ENCODE data around the gene CCDC70.

Gene CCDC70

DNA sequence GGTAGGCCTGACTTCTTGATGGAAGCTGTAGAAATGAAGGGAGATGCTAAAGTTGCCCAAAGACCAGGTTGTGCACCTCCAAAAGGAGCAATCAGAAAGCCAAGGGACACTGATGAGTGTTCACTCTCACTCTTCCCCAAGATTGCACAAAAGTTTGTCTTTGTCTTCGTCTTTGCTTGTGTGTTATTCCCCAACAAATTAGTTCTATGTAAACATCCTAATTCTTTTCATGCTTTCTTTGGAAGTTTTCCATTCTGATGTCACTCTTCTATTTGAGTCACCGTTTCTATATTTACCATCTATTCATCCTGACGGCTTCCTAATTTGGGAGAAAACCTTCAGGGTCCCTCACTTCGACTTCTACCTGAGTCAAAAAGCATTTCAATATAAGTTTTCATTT is 13.1 kb upstream of the CCDC70 start (continued):
- TF ChIP-seq, protein P1, sequence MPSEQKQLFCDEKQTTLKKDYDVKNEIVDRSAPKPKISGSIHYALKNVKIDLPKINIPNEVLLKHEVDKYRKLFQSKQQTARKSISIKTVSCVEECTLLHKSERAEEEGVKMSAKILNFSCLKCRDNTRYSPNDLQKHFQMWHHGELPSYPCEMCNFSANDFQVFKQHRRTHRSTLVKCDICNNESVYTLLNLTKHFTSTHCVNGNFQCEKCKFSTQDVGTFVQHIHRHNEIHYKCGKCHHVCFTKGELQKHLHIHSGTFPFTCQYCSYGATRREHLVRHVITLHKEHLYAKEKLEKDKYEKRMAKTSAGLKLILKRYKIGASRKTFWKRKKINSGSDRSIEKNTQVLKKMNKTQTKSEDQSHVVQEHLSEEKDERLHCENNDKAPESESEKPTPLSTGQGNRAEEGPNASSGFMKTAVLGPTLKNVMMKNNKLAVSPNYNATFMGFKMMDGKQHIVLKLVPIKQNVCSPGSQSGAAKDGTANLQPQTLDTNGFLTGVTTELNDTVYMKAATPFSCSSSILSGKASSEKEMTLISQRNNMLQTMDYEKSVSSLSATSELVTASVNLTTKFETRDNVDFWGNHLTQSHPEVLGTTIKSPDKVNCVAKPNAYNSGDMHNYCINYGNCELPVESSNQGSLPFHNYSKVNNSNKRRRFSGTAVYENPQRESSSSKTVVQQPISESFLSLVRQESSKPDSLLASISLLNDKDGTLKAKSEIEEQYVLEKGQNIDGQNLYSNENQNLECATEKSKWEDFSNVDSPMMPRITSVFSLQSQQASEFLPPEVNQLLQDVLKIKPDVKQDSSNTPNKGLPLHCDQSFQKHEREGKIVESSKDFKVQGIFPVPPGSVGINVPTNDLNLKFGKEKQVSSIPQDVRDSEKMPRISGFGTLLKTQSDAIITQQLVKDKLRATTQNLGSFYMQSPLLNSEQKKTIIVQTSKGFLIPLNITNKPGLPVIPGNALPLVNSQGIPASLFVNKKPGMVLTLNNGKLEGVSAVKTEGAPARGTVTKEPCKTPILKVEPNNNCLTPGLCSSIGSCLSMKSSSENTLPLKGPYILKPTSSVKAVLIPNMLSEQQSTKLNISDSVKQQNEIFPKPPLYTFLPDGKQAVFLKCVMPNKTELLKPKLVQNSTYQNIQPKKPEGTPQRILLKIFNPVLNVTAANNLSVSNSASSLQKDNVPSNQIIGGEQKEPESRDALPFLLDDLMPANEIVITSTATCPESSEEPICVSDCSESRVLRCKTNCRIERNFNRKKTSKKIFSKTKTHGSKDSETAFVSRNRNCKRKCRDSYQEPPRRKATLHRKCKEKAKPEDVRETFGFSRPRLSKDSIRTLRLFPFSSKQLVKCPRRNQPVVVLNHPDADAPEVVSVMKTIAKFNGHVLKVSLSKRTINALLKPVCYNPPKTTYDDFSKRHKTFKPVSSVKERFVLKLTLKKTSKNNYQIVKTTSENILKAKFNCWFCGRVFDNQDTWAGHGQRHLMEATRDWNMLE (tag by site-specific recombination; conservative IDR thresholded peaks at IDR 0.05; ENCODE audit: low read depth) = no peak
- TF ChIP-seq ZNF341 (tag by site-specific recombination; IDR thresholded peaks at IDR 0.05; ENCODE audit: low read depth) (no peak), SETDB1 (IDR thresholded peaks at IDR 0.05; ENCODE audit: insufficient read length, low read length) (no peak), YY1 (tag by site-specific recombination; IDR thresholded peaks at IDR 0.05) (no peak), ZNF19 (tag by site-specific recombination; IDR thresholded peaks at IDR 0.05; ENCODE audit: low read depth) (no peak), KLF8 (tag by site-specific recombination; IDR thresholded peaks at IDR 0.05) (no peak), ZNF624 (tag by site-specific recombination; IDR thresholded peaks at IDR 0.05) (no peak), ZNF335 (tag by site-specific recombination; conservative IDR thresholded peaks at IDR 0.05) (no peak; the same call in 1 of the 2 replicates), ZNF169 (tag by site-specific recombination; IDR thresholded peaks at IDR 0.05) (no peak), ZNF521 (tag by site-specific recombination; IDR thresholded peaks at IDR 0.05) (no peak), RBAK (tag by site-specific recombination; IDR thresholded peaks at IDR 0.05) (no peak), ZBTB21 (tag by site-specific recombination; IDR thresholded peaks at IDR 0.05) (peak; percentile 63), ZNF140 (tag by site-specific recombination; IDR thresholded peaks at IDR 0.05) (no peak)
- TF ChIP-seq, protein P2, sequence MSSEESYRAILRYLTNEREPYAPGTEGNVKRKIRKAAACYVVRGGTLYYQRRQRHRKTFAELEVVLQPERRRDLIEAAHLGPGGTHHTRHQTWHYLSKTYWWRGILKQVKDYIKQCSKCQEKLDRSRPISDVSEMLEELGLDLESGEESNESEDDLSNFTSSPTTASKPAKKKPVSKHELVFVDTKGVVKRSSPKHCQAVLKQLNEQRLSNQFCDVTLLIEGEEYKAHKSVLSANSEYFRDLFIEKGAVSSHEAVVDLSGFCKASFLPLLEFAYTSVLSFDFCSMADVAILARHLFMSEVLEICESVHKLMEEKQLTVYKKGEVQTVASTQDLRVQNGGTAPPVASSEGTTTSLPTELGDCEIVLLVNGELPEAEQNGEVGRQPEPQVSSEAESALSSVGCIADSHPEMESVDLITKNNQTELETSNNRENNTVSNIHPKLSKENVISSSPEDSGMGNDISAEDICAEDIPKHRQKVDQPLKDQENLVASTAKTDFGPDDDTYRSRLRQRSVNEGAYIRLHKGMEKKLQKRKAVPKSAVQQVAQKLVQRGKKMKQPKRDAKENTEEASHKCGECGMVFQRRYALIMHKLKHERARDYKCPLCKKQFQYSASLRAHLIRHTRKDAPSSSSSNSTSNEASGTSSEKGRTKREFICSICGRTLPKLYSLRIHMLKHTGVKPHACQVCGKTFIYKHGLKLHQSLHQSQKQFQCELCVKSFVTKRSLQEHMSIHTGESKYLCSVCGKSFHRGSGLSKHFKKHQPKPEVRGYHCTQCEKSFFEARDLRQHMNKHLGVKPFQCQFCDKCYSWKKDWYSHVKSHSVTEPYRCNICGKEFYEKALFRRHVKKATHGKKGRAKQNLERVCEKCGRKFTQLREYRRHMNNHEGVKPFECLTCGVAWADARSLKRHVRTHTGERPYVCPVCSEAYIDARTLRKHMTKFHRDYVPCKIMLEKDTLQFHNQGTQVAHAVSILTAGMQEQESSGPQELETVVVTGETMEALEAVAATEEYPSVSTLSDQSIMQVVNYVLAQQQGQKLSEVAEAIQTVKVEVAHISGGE (tag by site-specific recombination; conservative IDR thresholded peaks at IDR 0.05; ENCODE audit: low read depth) = peak; percentile 29; the same call in 1 of the 2 replicates
- TF ChIP-seq, protein P3, sequence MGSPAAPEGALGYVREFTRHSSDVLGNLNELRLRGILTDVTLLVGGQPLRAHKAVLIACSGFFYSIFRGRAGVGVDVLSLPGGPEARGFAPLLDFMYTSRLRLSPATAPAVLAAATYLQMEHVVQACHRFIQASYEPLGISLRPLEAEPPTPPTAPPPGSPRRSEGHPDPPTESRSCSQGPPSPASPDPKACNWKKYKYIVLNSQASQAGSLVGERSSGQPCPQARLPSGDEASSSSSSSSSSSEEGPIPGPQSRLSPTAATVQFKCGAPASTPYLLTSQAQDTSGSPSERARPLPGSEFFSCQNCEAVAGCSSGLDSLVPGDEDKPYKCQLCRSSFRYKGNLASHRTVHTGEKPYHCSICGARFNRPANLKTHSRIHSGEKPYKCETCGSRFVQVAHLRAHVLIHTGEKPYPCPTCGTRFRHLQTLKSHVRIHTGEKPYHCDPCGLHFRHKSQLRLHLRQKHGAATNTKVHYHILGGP (tag by site-specific recombination; IDR thresholded peaks at IDR 0.05) = no peak
- TF ChIP-seq, protein P4, sequence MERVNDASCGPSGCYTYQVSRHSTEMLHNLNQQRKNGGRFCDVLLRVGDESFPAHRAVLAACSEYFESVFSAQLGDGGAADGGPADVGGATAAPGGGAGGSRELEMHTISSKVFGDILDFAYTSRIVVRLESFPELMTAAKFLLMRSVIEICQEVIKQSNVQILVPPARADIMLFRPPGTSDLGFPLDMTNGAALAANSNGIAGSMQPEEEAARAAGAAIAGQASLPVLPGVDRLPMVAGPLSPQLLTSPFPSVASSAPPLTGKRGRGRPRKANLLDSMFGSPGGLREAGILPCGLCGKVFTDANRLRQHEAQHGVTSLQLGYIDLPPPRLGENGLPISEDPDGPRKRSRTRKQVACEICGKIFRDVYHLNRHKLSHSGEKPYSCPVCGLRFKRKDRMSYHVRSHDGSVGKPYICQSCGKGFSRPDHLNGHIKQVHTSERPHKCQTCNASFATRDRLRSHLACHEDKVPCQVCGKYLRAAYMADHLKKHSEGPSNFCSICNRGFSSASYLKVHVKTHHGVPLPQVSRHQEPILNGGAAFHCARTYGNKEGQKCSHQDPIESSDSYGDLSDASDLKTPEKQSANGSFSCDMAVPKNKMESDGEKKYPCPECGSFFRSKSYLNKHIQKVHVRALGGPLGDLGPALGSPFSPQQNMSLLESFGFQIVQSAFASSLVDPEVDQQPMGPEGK (tag by site-specific recombination; IDR thresholded peaks at IDR 0.05) = no peak
- TF ChIP-seq, protein P5, sequence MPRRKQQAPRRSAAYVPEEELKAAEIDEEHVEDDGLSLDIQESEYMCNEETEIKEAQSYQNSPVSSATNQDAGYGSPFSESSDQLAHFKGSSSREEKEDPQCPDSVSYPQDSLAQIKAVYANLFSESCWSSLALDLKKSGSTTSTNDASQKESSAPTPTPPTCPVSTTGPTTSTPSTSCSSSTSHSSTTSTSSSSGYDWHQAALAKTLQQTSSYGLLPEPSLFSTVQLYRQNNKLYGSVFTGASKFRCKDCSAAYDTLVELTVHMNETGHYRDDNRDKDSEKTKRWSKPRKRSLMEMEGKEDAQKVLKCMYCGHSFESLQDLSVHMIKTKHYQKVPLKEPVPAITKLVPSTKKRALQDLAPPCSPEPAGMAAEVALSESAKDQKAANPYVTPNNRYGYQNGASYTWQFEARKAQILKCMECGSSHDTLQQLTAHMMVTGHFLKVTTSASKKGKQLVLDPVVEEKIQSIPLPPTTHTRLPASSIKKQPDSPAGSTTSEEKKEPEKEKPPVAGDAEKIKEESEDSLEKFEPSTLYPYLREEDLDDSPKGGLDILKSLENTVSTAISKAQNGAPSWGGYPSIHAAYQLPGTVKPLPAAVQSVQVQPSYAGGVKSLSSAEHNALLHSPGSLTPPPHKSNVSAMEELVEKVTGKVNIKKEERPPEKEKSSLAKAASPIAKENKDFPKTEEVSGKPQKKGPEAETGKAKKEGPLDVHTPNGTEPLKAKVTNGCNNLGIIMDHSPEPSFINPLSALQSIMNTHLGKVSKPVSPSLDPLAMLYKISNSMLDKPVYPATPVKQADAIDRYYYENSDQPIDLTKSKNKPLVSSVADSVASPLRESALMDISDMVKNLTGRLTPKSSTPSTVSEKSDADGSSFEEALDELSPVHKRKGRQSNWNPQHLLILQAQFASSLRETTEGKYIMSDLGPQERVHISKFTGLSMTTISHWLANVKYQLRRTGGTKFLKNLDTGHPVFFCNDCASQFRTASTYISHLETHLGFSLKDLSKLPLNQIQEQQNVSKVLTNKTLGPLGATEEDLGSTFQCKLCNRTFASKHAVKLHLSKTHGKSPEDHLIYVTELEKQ (tag by site-specific recombination; IDR thresholded peaks at IDR 0.05; ENCODE audit: borderline replicate concordance) = no peak
- TF ChIP-seq, protein P6, sequence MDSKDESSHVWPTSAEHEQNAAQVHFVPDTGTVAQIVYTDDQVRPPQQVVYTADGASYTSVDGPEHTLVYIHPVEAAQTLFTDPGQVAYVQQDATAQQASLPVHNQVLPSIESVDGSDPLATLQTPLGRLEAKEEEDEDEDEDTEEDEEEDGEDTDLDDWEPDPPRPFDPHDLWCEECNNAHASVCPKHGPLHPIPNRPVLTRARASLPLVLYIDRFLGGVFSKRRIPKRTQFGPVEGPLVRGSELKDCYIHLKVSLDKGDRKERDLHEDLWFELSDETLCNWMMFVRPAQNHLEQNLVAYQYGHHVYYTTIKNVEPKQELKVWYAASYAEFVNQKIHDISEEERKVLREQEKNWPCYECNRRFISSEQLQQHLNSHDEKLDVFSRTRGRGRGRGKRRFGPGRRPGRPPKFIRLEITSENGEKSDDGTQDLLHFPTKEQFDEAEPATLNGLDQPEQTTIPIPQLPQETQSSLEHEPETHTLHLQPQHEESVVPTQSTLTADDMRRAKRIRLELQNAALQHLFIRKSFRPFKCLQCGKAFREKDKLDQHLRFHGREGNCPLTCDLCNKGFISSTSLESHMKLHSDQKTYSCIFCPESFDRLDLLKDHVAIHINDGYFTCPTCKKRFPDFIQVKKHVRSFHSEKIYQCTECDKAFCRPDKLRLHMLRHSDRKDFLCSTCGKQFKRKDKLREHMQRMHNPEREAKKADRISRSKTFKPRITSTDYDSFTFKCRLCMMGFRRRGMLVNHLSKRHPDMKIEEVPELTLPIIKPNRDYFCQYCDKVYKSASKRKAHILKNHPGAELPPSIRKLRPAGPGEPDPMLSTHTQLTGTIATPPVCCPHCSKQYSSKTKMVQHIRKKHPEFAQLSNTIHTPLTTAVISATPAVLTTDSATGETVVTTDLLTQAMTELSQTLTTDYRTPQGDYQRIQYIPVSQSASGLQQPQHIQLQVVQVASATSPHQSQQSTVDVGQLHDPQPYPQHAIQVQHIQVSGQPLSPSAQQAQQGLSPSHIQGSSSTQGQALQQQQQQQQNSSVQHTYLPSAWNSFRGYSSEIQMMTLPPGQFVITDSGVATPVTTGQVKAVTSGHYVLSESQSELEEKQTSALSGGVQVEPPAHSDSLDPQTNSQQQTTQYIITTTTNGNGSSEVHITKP (tag by site-specific recombination; IDR thresholded peaks at IDR 0.05) = peak; percentile 36
- TF ChIP-seq, protein P7, sequence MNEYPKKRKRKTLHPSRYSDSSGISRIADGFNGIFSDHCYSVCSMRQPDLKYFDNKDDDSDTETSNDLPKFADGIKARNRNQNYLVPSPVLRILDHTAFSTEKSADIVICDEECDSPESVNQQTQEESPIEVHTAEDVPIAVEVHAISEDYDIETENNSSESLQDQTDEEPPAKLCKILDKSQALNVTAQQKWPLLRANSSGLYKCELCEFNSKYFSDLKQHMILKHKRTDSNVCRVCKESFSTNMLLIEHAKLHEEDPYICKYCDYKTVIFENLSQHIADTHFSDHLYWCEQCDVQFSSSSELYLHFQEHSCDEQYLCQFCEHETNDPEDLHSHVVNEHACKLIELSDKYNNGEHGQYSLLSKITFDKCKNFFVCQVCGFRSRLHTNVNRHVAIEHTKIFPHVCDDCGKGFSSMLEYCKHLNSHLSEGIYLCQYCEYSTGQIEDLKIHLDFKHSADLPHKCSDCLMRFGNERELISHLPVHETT (tag by site-specific recombination; IDR thresholded peaks at IDR 0.05) = peak; percentile 68; the same call in 1 of the 2 replicates

Measured in HEK293 (cell line).